ENCODE measurements around the gene SHANK2.

GRCh38 chr11:71263386-71263785, 11.0 kb upstream of the SHANK2 start:
- no peak for TF ChIP-seq CTCF (IDR thresholded peaks at IDR 0.05)
- TF ChIP-seq POLR2A (IDR thresholded peaks at IDR 0.05) = no peak

All from prostate gland (tissue), 2 donors.